Smooth muscle cell (in vitro differentiated cells): ENCODE data around the gene IL1RL1. TPM values are rescaled to one million over a fixed set of nuclear protein-coding genes. Genes with fewer than 3 reads are reported as not detected.

Experiments
- DNase-seq: peaks from one replicate; lab custom pipeline; 2025; ENCODE audit not compliant: unreplicated experiment; lab: John Stamatoyannopoulos, UW
- H2AFZ ChIP-seq: fragments of 200-600 bp; sonication (generic); 2 replicates; pipeline ENCODE4 v1.6.0; 2016; ENCODE audit warnings: antibody characterized with exemption, low read depth, mild to moderate bottlenecking
- H3F3A ChIP-seq: fragments of 200-600 bp; sonication (generic); 2 replicates; pipeline ENCODE4 v1.6.0; 2017; ENCODE audit warnings: antibody characterized with exemption, low read depth
- H3K27ac ChIP-seq: fragments of 200-600 bp; sonication (generic); 2 replicates; pipeline ENCODE4 v1.5.1; 2016; ENCODE audit warnings: low read depth, mild to moderate bottlenecking
- H3K27me3 ChIP-seq: fragments of 200-600 bp; sonication (generic); 2 replicates; pipeline ENCODE4 v1.6.1; 2016; ENCODE audit warnings: low read depth, mild to moderate bottlenecking
- H3K36me3 ChIP-seq: fragments of 200-600 bp; sonication (generic); 2 replicates; pipeline ENCODE4 v1.5.1; 2016; ENCODE audit warnings: low read depth
- H3K4me1 ChIP-seq: fragments of 200-600 bp; sonication (generic); 2 replicates; pipeline ENCODE4 v1.5.1; 2016; ENCODE audit warnings: low read depth
- H3K4me2 ChIP-seq: fragments of 200-600 bp; sonication (generic); 2 replicates; pipeline ENCODE4 v1.6.0; 2016; ENCODE audit warnings: mild to moderate bottlenecking
- H3K4me3 ChIP-seq: fragments of 200-600 bp; sonication (generic); 2 replicates; pipeline ENCODE4 v1.5.1; 2016; ENCODE audit warnings: mild to moderate bottlenecking
- H3K79me2 ChIP-seq: fragments of 200-600 bp; sonication (generic); 2 replicates; pipeline ENCODE4 v1.6.0; 2016; ENCODE audit warnings: low read depth, mild to moderate bottlenecking
- H3K9ac ChIP-seq: fragments of 200-600 bp; sonication (generic); 2 replicates; pipeline ENCODE4 v1.6.0; 2016; ENCODE audit warnings: low read depth
- H3K9me3 ChIP-seq: fragments of 200-600 bp; sonication (generic); replicated peaks from 2 replicates; pipeline ENCODE4 v1.5.1; 2016; ENCODE audit warnings: low read depth
- H4K20me1 ChIP-seq: fragments of 200-600 bp; sonication (generic); 2 replicates; pipeline ENCODE4 v1.6.0; 2016; ENCODE audit warnings: low read depth
- WGBS: methylation state at CpG from one replicate; pipeline ENCODE4 v1.1.7; 2016; ENCODE audit warnings: low lambda C conversion rate; 5-methylcytosine and 5-hydroxymethylcytosine counted together
- polyA plus RNA-seq: library from polyadenylated mRNA; unstranded; fragments of >200 nt; fragmentation: Nextera tagmentation; extraction: Ambion mirVana; gene quantifications from 2 replicates; pipeline ENCODE4 v1.2.1, GENCODE V29; 2016
- total RNA-seq: library from RNA; depleted of rRNA; stranded (reverse); fragments of >200 nt; gene quantifications from 2 replicates; pipeline ENCODE4 v1.2.3, GENCODE V29; 2014
- TF ChIP-seq, protein P1 (sequence below): fragments of 200-600 bp; sonication (generic); IDR thresholded peaks from 2 replicates; pipeline ENCODE4 v1.5.1; 2017; ENCODE audit warnings: borderline replicate concordance, mild to moderate bottlenecking, antibody characterized with exemption; ENCODE audit not compliant: insufficient read depth, poor library complexity, severe bottlenecking

IL1RL1 gene
- total and polyA plus RNA-seq, 2 experiments from 2014 or later = 1.6 to 1.8 TPM

- WGBS = 62% methylated on average over 3 of the region's 3 CpGs
- Histone ChIP-seq H3K27me3 (no peaks in the 10 kb centered on the region), H3K27ac (no peak overlapping the region), H3K4me3 (no peak overlapping the region), H3K4me2 (no peak overlapping the region), H3K79me2 (no peaks in the 10 kb centered on the region), H2AFZ (no peak overlapping the region), H3K9ac (no peak overlapping the region), H3F3A (no peaks in the 10 kb centered on the region), H3K9me3 (no peaks in the 10 kb centered on the region), H3K36me3 (no peaks in the 10 kb centered on the region), H3K4me1 (peaks cover 8% of the 10 kb centered on the region), H4K20me1 (no peaks in the 10 kb centered on the region)
- TF ChIP-seq, protein P1, sequence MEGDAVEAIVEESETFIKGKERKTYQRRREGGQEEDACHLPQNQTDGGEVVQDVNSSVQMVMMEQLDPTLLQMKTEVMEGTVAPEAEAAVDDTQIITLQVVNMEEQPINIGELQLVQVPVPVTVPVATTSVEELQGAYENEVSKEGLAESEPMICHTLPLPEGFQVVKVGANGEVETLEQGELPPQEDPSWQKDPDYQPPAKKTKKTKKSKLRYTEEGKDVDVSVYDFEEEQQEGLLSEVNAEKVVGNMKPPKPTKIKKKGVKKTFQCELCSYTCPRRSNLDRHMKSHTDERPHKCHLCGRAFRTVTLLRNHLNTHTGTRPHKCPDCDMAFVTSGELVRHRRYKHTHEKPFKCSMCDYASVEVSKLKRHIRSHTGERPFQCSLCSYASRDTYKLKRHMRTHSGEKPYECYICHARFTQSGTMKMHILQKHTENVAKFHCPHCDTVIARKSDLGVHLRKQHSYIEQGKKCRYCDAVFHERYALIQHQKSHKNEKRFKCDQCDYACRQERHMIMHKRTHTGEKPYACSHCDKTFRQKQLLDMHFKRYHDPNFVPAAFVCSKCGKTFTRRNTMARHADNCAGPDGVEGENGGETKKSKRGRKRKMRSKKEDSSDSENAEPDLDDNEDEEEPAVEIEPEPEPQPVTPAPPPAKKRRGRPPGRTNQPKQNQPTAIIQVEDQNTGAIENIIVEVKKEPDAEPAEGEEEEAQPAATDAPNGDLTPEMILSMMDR = no peak
- no peak for DNase-seq
Measured at GRCh38 chr2:102278720-102279390, 32.5 kb upstream of the IL1RL1 start.

DNA sequence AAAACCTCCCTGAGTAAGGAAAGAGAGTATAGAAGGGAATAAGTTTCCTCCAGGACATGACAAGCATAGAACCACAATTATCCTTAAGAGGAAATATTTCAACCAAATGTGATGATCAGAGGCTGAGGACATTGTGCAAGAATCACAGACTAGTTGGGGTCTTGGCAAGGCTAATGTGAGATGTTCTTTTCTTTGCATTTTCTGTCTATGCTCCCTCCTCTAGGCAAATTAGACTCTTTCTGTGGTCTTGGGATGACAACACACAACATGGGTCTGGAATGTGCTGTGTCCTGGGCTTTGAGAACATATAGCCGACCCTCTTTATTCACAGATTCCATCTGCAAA, 32.0 kb upstream of the IL1RL1 start:
- no peak overlapping the region for H2AFZ ChIP-seq
- peaks cover 8% of the 10 kb centered on the region for H3K4me1 ChIP-seq
- no peaks in the 10 kb centered on the region for H4K20me1 ChIP-seq
- H3F3A ChIP-seq = no peaks in the 10 kb centered on the region
- H3K27me3 ChIP-seq = no peaks in the 10 kb centered on the region
- DNase-seq = no peak
- H3K4me2 ChIP-seq = no peak overlapping the region
- TF ChIP-seq, protein P1 = no peak
- no peaks in the 10 kb centered on the region for H3K79me2 ChIP-seq
- no peaks in the 10 kb centered on the region for H3K36me3 ChIP-seq
- H3K9me3 ChIP-seq = no peaks in the 10 kb centered on the region
- H3K4me3 ChIP-seq = no peak overlapping the region
- H3K9ac ChIP-seq = no peak overlapping the region
- H3K27ac ChIP-seq = no peak overlapping the region
- WGBS = 90% methylated on average over 1 of the region's 1 CpG

DNA sequence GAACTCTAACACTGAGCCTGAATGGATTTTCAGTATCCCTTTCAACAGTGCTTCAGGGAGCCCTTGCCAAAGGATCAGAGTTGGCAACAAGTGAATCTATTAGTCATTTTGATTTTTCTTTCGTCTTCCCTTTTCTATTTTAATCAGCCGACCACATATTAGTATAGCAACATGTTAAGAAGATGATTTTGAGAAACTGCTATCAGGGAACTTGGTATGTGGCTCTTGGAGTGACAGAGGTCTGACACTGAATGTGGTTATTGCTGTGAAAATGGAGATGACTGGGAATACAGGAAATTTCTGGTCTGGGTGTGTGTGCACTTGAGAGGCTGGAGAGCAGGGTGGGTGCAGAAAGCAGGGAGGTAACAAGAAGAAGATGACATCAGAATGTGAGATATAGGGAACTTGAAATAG, 28.7 kb upstream of the IL1RL1 start:
- Histone ChIP-seq H3K79me2 (no peaks in the 10 kb centered on the region), H3K4me1 (peaks cover 8% of the 10 kb centered on the region), H3K4me2 (no peak overlapping the region), H3K36me3 (no peaks in the 10 kb centered on the region), H3F3A (no peaks in the 10 kb centered on the region), H3K27ac (no peak overlapping the region), H4K20me1 (no peaks in the 10 kb centered on the region), H2AFZ (no peak overlapping the region), H3K9me3 (no peaks in the 10 kb centered on the region), H3K4me3 (no peak overlapping the region), H3K9ac (no peak overlapping the region), H3K27me3 (no peaks in the 10 kb centered on the region)
- no peak for DNase-seq
- TF ChIP-seq, protein P1 = no peak
- WGBS = 86% methylated on average over 2 of the region's 2 CpGs

DNA sequence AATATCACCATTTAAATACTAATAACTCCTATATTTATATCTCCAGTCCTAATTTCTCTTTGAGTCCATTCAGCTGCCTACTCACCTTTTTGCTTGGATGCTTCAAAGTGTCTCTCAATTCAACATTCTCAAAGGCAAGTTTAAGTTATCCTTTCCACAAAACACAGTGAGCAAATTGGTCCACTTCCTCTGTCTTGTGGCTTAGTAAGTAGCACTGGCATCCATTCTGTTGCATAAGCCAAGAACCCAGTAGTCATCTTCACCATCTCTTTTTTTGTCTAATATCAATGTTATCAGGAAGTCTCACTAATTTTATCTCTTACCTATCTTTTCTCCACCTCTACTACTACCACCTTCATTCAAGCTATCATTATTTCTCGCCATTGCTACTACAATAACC, 27.4 kb upstream of the IL1RL1 start:
- 98% methylated on average over 1 of the region's 1 CpG for WGBS

More for the DNA sequence above, 27.4 kb upstream of the IL1RL1 start:
- TF ChIP-seq, protein P1 = no peak
- H3K79me2 ChIP-seq = no peaks in the 10 kb centered on the region
- H3K9me3 ChIP-seq = no peaks in the 10 kb centered on the region
- H3F3A ChIP-seq = no peaks in the 10 kb centered on the region
- H3K27me3 ChIP-seq = no peaks in the 10 kb centered on the region
- H3K9ac ChIP-seq = no peak overlapping the region
- H3K4me1 ChIP-seq = peaks cover 2% of the 10 kb centered on the region
- H3K4me3 ChIP-seq = no peak overlapping the region
- no peak overlapping the region for H3K4me2 ChIP-seq
- no peaks in the 10 kb centered on the region for H4K20me1 ChIP-seq
- no peak overlapping the region for H3K27ac ChIP-seq
- no peaks in the 10 kb centered on the region for H3K36me3 ChIP-seq
- H2AFZ ChIP-seq = no peak overlapping the region
- no peak for DNase-seq
